Adrenal gland (tissue), 5 donors: Measurements from ENCODE around the gene COX4I1.

Source experiments
- POLR2A ChIP-seq, 2 donors: fragments of 450-650 bp; IDR thresholded peaks; one replicate each; pipeline ENCODE4 v1.6.1; 2017; ENCODE audit warnings: antibody characterized with exemption in 2 of 2, mild to moderate bottlenecking in 2 of 2, moderate library complexity in 1 of 2
- TF ChIP-seq, protein P1 (sequence below), 6 experiments: fragments of 450-650 bp in 4 of 6; fragments of 200-600 bp in 2 of 6; sonication (generic) in 1 of 6; IDR thresholded peaks; 1 replicate in 5 of 6; 2 replicates in 1 of 6; pipeline versions ENCODE4 v1.5.1 to v1.8.0; 2016 to 2021; ENCODE audit warnings: antibody characterized with exemption in 6 of 6, mild to moderate bottlenecking in 2 of 6, moderate library complexity in 1 of 6
- donor health status: DM: no; HTN: no; CAD: no.

DNA sequence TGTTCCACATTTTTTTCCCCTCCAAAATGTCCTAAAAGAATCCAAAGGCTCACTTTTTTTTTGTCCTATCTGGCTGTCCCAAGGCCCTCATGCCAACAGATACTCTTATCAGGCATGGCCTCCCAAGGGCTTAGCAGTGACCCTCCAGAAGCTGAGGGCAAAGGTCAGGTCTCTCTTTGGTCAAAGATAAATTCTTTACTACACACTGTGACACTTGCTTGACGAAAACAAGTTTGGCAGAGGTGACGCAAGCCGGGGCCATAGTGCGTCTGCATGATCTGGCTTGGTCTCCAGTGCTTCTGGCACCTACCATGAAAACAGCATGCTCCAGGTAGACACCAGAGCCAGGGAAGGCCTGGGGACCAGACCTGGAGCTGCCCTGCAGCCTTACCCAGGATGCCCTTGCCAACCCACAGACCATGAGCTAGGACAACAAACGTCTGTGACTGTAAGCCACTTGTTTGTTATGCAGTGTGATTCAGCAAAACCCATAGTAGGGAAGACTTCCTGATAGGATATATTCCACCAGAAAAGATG, 50.9 kb downstream of the COX4I1 start:
- no peak for TF ChIP-seq POLR2A (IDR thresholded peaks at IDR 0.05)
- TF ChIP-seq, protein P1, sequence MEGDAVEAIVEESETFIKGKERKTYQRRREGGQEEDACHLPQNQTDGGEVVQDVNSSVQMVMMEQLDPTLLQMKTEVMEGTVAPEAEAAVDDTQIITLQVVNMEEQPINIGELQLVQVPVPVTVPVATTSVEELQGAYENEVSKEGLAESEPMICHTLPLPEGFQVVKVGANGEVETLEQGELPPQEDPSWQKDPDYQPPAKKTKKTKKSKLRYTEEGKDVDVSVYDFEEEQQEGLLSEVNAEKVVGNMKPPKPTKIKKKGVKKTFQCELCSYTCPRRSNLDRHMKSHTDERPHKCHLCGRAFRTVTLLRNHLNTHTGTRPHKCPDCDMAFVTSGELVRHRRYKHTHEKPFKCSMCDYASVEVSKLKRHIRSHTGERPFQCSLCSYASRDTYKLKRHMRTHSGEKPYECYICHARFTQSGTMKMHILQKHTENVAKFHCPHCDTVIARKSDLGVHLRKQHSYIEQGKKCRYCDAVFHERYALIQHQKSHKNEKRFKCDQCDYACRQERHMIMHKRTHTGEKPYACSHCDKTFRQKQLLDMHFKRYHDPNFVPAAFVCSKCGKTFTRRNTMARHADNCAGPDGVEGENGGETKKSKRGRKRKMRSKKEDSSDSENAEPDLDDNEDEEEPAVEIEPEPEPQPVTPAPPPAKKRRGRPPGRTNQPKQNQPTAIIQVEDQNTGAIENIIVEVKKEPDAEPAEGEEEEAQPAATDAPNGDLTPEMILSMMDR (IDR thresholded peaks at IDR 0.05), result no peak
